ENCODE results near the gene ADAP2.
"Not testable (repeated sequence)": the region's sequence is repeated elsewhere in the genome, so short reads cannot be mapped to it uniquely, and the experiment has no call there.

Gene ADAP2

GRCh38 chr17:30970831-30971567 lies 49.3 kb downstream of the ADAP2 start, which contains the start of gene RNF135:
Gene RNF135 (plus strand): TSS chr17:30971039. CDS start chr17:30971074, 35 bp downstream.
- peak; percentile 85 for DNase-seq

GRCh38 chr17:30975042-30975820 lies 53.5 kb downstream of the ADAP2 start:
- no peak for DNase-seq

GRCh38 chr17:30979919-30980318 lies 58.2 kb downstream of the ADAP2 start:
- not testable (repeated sequence) for DNase-seq

GRCh38 chr17:30981531-30982519 lies 60.1 kb downstream of the ADAP2 start:
- no peak for DNase-seq

- DNase-seq, result no peak
Measured at GRCh38 chr17:30982855-30983254, 61.1 kb downstream of the ADAP2 start.

GRCh38 chr17:30990458-30990857 lies 68.7 kb downstream of the ADAP2 start:
- no peak for DNase-seq

- no peak for DNase-seq
Measured at GRCh38 chr17:30992551-30992950, 70.8 kb downstream of the ADAP2 start.

- DNase-seq, result no peak
Measured at GRCh38 chr17:30995347-30995746, 73.6 kb downstream of the ADAP2 start.

- no peak for DNase-seq
Measured at GRCh38 chr17:30996486-30996885, 74.7 kb downstream of the ADAP2 start.

- DNase-seq, result no peak
Measured at GRCh38 chr17:30997270-30997669, 75.5 kb downstream of the ADAP2 start.

- no peak for DNase-seq
Measured at GRCh38 chr17:30997842-30998241, 76.1 kb downstream of the ADAP2 start.

- no peak for DNase-seq
Measured at GRCh38 chr17:31002047-31002446, 80.3 kb downstream of the ADAP2 start.

GRCh38 chr17:31003225-31003866 lies 81.6 kb downstream of the ADAP2 start:
- no peak for DNase-seq

GRCh38 chr17:31004160-31004559 lies 82.4 kb downstream of the ADAP2 start:
- no peak for DNase-seq

- DNase-seq, result no peak
Measured at GRCh38 chr17:31007695-31008373, 86.1 kb downstream of the ADAP2 start.

GRCh38 chr17:31008374-31009041 lies 86.8 kb downstream of the ADAP2 start:
- no peak for DNase-seq

All from OCI-M1 (cell line).